ENCODE results near the gene RHOBTB3. TPM values are rescaled to one million over a fixed set of nuclear protein-coding genes. Genes with fewer than 3 reads are reported as not detected.

RHOBTB3 gene
- total and polyA plus RNA-seq, 2 donors (not counting 3 experiments of a cell fraction or from before 2014, with no cell fraction given): 44.1 to 52.1 TPM

DNA sequence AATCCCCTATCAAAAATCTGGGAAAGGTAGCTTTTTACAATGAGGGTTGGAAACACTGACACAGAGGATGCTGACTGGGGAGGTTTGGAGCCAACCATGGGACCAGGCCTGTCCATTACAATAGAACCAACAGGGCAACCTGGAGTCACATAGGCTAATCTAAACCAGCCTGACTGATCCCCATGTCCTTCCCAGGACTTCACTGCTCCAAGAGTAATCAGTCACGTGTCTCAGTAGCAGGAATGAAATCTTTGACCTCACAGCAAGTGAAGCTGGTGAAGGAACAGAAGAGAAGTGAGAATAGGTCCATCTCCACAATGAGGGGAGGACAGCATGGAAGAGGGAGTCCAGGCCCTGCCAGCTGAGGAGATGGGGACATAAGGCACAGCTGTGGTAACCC is 107.4 kb downstream of the RHOBTB3 start:
- dilution Hi-C loops (cut with MboI; ENCODE audit: extremely low pct_ligation_motif_present, low sequenced_read_pairs): loop anchor here (25.0 kb wide), 1 partner anchor 201 kb away; the partner anchor contains the start of gene RFESD
- H3K4me3 ChIP-seq (replicated peaks in 1 of 3; ENCODE audit: insufficient read depth in 1 of 3, low read depth in 1 of 3, low read length in 3 of 3): no peak overlapping the region
- TF ChIP-seq POLR2AphosphoS5 (IDR thresholded peaks at IDR 0.05; ENCODE audit: insufficient read depth, low read depth, low read length) (no peak), FOS (IDR thresholded peaks at IDR 0.05; ENCODE audit: borderline replicate concordance, insufficient read depth, low read length) (no peak), POLR2A (IDR thresholded peaks at IDR 0.05; ENCODE audit: low read depth, low read length) (no peak), JUN (IDR thresholded peaks at IDR 0.05; ENCODE audit: borderline replicate concordance, insufficient read depth, insufficient read length, low read depth) (no peak), CTCF (IDR thresholded peaks at IDR 0.05; ENCODE audit: extremely low read depth in 1 of 2, insufficient read depth in 1 of 2, low read depth in 1 of 2, low read length in 2 of 2) (no peak), GATA2 (IDR thresholded peaks at IDR 0.05; ENCODE audit: insufficient read depth, insufficient read length, low read depth, low read length) (no peak), EZH2 (IDR thresholded peaks at IDR 0.05; ENCODE audit: borderline replicate concordance, low read depth, low read length, severe bottlenecking) (no peak), MYC (IDR thresholded peaks at IDR 0.05; ENCODE audit: low read depth, low read length) (no peak)
- TF ChIP-seq, protein P1, sequence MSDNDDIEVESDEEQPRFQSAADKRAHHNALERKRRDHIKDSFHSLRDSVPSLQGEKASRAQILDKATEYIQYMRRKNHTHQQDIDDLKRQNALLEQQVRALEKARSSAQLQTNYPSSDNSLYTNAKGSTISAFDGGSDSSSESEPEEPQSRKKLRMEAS (IDR thresholded peaks at IDR 0.05; ENCODE audit: insufficient read depth, insufficient read length): no peak
- no peak overlapping the region for H2AFZ ChIP-seq (ENCODE audit: low read depth, low read length)
- no peaks in the 10 kb centered on the region for H3K9me1 ChIP-seq (replicated peaks; ENCODE audit: control insufficient read depth, extremely low read depth, insufficient read depth, low read length)
- no peak overlapping the region for H3K4me2 ChIP-seq (ENCODE audit: insufficient read depth, low read length)
- no peaks in the 10 kb centered on the region for H3K79me2 ChIP-seq (ENCODE audit: control insufficient read depth, insufficient read depth, low read length)
- H3K4me1 ChIP-seq (ENCODE audit: control insufficient read depth, extremely low read depth, insufficient read depth, low read length): peaks cover 21% of the 10 kb centered on the region
- FAIRE-seq (no peak), DNase-seq (ENCODE audit: low read depth, low spot score) (no peak)
- no TSS peak for BruUV-seq (replicated peaks)
- H3K27me3 ChIP-seq (ENCODE audit: control insufficient read depth in 2 of 2, insufficient read depth in 2 of 2, low read length in 2 of 2): no peaks in the 10 kb centered on the region
- no peak overlapping the region for H3K9ac ChIP-seq (replicated peaks; ENCODE audit: extremely low read depth, insufficient read depth, low read length)
- intact Hi-C loops (cut with micrococcal nuclease): loop anchor here (5.0 kb wide), 1 partner anchor 106 kb away; the partner anchor contains the start of gene RHOBTB3
- no peaks in the 10 kb centered on the region for H4K20me1 ChIP-seq (replicated peaks; ENCODE audit: control insufficient read depth, extremely low read depth, insufficient read depth, low read length)
- CTCF ChIA-PET: interaction anchor here (1.9 to 4.3 kb wide), 2 partner anchors 15 to 57 kb away, joined by 4 to 25 read pairs; no protein-coding TSS in a partner anchor
- H3K36me3 ChIP-seq (ENCODE audit: control insufficient read depth in 2 of 2, extremely low read depth in 1 of 2, insufficient read depth in 2 of 2, low read length in 2 of 2): no peaks in the 10 kb centered on the region
- H3K9me3 ChIP-seq (replicated peaks; ENCODE audit: control insufficient read depth, insufficient read depth, low read length): no peaks in the 10 kb centered on the region
- POLR2A ChIA-PET: no interaction called here
- no peak overlapping the region for H3K27ac ChIP-seq (ENCODE audit: insufficient read depth, low read depth, low read length)

All from endothelial cell of umbilical vein (primary cell).